Measurements from ENCODE around the gene SMG9.
"Not testable (repeated sequence)": the region's sequence is repeated elsewhere in the genome, so short reads cannot be mapped to it uniquely, and the experiment has no call there.

Gene SMG9

DNA sequence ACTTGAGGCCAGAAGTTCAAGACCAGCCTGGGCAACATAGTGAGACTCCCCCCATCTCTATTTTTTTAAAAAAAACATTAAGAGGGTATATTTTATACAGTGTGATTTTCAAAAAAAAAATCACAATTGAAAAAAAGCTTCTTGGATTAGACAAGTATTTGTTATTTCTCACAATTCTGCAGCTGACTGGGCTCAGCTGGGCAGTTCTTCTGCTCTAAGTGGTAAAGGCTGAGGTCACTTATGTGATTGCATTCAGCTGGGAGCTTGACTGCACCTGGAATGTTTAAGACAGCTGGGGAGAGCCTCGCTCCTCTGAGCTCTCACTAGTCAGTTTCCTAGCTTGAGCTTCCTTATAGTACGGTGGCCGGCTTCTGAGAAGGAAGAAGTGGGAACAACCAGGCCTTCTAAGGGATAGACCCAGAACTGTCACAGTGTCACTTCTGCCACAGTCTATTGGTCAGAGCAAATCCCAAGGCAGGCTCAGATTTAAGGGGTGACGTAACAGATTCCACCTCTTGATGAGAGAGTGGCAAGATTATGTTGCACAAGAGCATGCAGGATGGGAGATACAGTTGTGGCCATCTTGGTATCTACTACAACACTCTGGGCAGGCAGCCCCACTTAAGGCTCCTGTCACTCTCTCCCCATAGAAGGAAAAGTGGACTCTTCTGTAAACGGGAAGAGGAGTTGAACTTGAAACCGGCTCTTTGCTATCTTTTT lies 58.6 kb downstream of the SMG9 start:
- in situ Hi-C loops (cut with MboI; ENCODE audit: low sequenced_read_pairs), result no loop called here
- Histone ChIP-seq H3K36me3 (replicated peaks) (no peaks in the 10 kb centered on the region), H3K4me3 (no peak overlapping the region), H3K27me3 (ENCODE audit: low read depth) (no peaks in the 10 kb centered on the region), H3K4me1 (peaks cover 4% of the 10 kb centered on the region; the same call in 1 of the 2 replicates), H3K9me3 (no peaks in the 10 kb centered on the region)
- DNase-seq (ENCODE audit: low spot score in 2 of 2), result no peak

DNA sequence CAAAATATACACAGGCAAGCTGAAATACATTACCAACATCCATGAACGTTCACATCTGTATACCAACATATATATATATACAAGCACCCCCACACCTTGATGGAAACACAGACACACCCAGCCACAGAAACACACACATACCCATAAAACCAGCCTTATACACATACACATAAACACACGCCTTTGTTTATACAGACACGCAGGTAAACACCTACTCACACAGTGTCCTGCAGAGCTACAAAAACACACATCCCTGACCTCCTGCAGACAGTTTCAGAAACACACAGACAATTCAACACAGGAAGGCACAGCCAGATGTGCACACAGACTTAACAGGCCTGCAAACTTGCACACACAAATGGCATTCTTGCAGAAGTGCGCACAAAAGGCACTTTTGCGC lies 60.2 kb downstream of the SMG9 start:
- Histone ChIP-seq H3K4me1 (no peaks in the 10 kb centered on the region), H3K4me3 (no peak overlapping the region), H3K27me3 (ENCODE audit: low read depth) (no peaks in the 10 kb centered on the region), H3K9me3 (0 out of 2 replicates have a peak, but pooled peaks cover 4% of the 10 kb centered on the region), H3K36me3 (replicated peaks) (no peaks in the 10 kb centered on the region)
- in situ Hi-C loops (cut with MboI; ENCODE audit: low sequenced_read_pairs), result no loop called here
- DNase-seq (ENCODE audit: low spot score in 2 of 2), result no peak

DNA sequence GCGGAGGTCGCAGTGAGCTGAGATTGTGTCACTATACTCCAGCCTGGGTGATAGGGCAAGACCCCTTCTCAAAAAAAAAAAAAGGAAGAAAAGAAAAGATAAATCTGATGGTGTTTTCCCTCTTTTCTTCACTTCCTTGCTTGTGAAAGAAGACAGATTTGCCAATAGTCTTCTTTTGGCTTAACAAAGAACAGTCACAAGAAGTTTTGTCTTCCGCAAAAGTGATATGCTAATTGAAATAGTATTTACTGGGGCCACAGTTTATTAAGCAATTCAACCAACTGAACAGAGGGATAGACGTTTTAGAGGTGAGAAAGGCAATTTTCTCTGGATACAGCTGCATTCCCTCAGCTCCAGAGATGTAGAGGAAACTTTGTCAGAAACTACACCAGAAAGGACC lies 61.9 kb downstream of the SMG9 start:
- H3K27me3 ChIP-seq (ENCODE audit: low read depth), result no peaks in the 10 kb centered on the region
- no peak for DNase-seq (ENCODE audit: low spot score in 2 of 2)
- 0 out of 2 replicates have a peak, but pooled peaks cover 4% of the 10 kb centered on the region for H3K9me3 ChIP-seq
- in situ Hi-C loops (cut with MboI; ENCODE audit: low sequenced_read_pairs), result no loop called here
- no peaks in the 10 kb centered on the region for H3K4me1 ChIP-seq
- H3K4me3 ChIP-seq, result no peak overlapping the region
- no peaks in the 10 kb centered on the region for H3K36me3 ChIP-seq (replicated peaks)

DNA sequence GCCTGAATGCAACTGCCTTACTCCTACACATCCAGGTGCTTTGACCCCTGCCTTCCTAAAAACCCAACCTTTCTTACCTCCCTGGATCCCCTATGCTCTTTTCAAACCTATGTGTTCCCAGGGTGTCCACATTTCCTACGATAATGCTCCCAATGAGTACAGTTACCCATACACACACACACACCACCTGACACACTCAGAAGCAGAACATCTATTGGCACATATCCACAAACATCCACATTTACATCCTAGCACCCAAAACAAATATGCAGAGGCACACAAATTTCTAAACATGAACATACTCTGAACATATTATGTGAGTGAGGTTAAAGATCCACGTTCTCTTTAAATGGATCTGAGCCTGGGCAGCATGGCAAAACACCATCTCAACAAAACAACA lies 62.4 kb downstream of the SMG9 start:
- Histone ChIP-seq H3K9me3 (0 out of 2 replicates have a peak, but pooled peaks cover 4% of the 10 kb centered on the region), H3K36me3 (replicated peaks) (no peaks in the 10 kb centered on the region), H3K4me3 (no peak overlapping the region), H3K4me1 (peaks cover 3% of the 10 kb centered on the region), H3K27me3 (ENCODE audit: low read depth) (no peaks in the 10 kb centered on the region)
- no peak for DNase-seq (ENCODE audit: low spot score in 2 of 2)
- in situ Hi-C loops (cut with MboI; ENCODE audit: low sequenced_read_pairs), result no loop called here

DNA sequence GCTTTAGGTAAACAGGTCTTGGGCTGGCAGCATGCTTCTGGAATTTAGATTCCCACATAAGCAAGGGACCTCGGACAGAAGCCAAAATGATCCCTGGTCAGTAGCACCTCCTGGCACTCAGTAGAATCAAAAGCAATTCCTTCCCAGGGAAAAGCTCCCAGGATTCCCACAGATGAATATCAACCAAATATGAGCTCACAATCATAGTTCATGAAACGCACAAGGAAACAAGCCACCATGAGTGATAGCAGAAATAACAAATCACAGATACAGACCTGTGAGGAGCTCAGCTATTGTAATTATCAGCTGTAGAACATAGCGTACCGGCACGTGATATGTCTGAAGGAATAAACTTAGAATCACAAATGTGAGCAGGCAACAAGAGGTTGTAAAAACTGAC lies 63.0 kb downstream of the SMG9 start:
- in situ Hi-C loops (cut with MboI; ENCODE audit: low sequenced_read_pairs), result no loop called here
- no peak for DNase-seq (ENCODE audit: low spot score in 2 of 2)
- H3K9me3 ChIP-seq, result 0 out of 2 replicates have a peak, but pooled peaks cover 4% of the 10 kb centered on the region
- H3K4me3 ChIP-seq, result no peak overlapping the region
- H3K36me3 ChIP-seq (replicated peaks), result no peaks in the 10 kb centered on the region
- peaks cover 8% of the 10 kb centered on the region for H3K4me1 ChIP-seq
- H3K27me3 ChIP-seq (ENCODE audit: low read depth), result no peaks in the 10 kb centered on the region

DNA sequence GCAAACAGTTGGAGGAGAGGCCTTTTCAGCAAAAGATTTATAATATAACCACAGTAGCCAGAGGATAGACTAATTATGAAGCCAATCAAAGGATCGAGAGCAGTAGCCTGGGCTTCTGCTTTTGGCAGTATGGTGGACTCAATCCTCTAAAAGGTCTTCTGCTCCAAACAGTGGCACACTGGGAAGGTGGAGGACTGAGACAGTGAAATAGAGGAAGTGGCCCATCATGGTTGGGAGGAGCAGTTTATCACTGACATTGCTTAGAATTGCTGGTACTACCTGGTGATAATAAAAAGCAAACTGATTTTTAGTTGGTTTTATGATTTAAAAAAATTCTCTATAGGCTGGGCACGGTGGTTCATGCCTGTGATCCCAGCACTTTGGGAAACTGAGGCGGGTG lies 63.9 kb downstream of the SMG9 start:
- Histone ChIP-seq H3K4me1 (peaks cover 10% of the 10 kb centered on the region), H3K27me3 (ENCODE audit: low read depth) (no peaks in the 10 kb centered on the region), H3K9me3 (0 out of 2 replicates have a peak, but pooled peaks cover 4% of the 10 kb centered on the region), H3K4me3 (no peak overlapping the region), H3K36me3 (replicated peaks) (no peaks in the 10 kb centered on the region)
- in situ Hi-C loops (cut with MboI; ENCODE audit: low sequenced_read_pairs), result no loop called here
- no peak for DNase-seq (ENCODE audit: low spot score in 2 of 2)

DNA sequence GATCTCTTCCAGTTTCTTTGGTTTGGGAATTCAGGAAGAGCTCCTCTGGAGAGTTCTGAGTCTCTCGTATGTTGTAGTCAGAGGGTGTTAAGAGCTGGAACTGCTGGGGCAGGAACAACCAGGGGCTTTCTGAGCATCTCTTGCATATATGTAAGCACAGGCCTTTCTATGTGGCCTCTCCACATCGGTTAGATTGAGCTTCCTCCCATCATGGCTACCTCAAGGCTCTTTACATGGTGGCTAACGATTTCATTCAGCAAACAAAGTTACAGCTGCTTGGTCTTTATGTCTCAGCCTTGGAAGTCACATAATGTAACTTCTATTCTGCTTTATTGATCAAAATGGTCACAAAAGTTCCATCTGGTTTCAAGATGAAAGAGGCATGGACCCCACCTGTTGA lies 64.3 kb downstream of the SMG9 start:
- no peak for DNase-seq (ENCODE audit: low spot score in 2 of 2)
- Histone ChIP-seq H3K9me3 (0 out of 2 replicates have a peak, but pooled peaks cover 4% of the 10 kb centered on the region), H3K4me3 (no peak overlapping the region), H3K36me3 (replicated peaks) (no peaks in the 10 kb centered on the region), H3K4me1 (peaks cover 10% of the 10 kb centered on the region), H3K27me3 (ENCODE audit: low read depth) (no peaks in the 10 kb centered on the region)
- in situ Hi-C loops (cut with MboI; ENCODE audit: low sequenced_read_pairs), result no loop called here

DNA sequence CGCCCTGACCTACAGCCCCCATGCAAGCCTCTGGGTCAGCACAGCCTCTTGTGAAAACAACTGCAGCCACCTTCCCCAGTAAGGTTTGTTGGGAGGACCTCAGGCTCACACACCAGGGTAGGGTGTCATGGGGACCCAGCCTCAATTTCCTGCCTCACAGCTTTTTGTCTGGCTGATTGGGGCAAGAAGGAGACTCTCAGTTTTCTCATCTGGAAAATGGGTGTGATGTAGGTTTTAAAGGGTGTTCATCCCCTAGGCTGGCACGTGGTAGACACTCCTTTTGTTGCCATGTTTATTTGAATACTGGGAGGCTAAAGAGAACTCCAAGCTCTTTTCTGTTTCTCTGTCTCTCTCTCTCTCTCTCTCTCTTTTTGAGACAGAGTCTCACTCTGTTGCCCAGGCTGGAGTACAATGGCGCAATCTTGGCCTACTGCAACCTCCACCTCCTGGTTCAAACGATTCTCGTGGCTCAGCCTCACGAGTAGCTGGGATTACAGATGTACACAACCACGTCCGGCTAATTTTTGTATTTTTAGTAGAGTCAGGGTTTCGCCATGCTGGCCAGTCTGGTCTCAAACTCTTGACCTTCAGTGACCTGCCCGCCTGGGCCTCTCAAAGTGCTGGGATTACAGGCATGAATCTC lies 66.6 kb downstream of the SMG9 start:
- H3K27me3 ChIP-seq (ENCODE audit: low read depth), result no peaks in the 10 kb centered on the region
- H3K9me3 ChIP-seq, result 0 out of 2 replicates have a peak, but pooled peaks cover 4% of the 10 kb centered on the region
- H3K36me3 ChIP-seq (replicated peaks), result no peaks in the 10 kb centered on the region
- no peak overlapping the region for H3K4me3 ChIP-seq
- in situ Hi-C loops (cut with MboI; ENCODE audit: low sequenced_read_pairs), result no loop called here
- peaks cover 10% of the 10 kb centered on the region for H3K4me1 ChIP-seq
- DNase-seq (ENCODE audit: low spot score in 2 of 2), result no peak

DNA sequence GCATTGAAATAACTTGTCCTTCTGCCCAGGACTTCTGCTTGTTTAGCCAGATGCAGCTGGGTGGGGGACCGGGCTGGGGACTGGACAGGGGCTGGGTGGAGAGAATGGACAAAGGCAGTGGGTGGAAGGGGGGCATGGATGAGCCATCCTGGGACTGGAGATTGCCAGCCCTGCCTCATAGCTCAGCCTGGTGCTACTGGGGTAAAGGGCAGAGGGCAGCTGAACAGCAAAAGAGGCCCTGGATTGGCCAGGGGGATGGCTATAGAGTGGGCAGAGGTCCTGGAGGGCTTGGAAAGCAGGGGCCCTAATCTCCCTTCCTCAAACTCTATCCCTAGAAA lies 67.1 kb downstream of the SMG9 start:
- peaks cover 10% of the 10 kb centered on the region for H3K4me1 ChIP-seq
- no peaks in the 10 kb centered on the region for H3K27me3 ChIP-seq (ENCODE audit: low read depth)
- 0 out of 2 replicates have a peak, but pooled peaks cover 4% of the 10 kb centered on the region for H3K9me3 ChIP-seq
- H3K4me3 ChIP-seq, result no peak overlapping the region
- H3K36me3 ChIP-seq (replicated peaks), result no peaks in the 10 kb centered on the region
- no peak for DNase-seq (ENCODE audit: low spot score in 2 of 2)
- in situ Hi-C loops (cut with MboI; ENCODE audit: low sequenced_read_pairs), result no loop called here

DNA sequence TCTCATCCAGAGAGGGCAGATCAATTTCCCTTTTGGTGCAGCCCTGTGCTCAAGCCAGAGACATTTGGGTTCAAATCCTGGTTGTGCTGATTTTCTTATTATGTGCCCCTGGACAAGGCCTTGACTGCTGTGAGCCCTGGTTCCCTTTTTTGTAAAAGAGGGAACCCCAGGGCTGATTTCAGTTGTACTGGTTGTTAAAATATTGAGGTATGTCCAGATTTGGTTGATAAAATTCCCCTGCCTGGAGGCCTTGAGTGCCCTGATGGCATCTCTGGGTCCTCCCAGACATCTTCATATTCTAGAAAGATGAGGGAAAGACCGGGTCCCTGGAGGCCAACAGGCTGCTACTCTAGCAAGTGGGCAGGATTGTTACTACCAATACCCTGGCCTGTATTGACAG lies 70.4 kb downstream of the SMG9 start:
- H3K4me1 ChIP-seq, result peaks cover 10% of the 10 kb centered on the region
- no peak overlapping the region for H3K4me3 ChIP-seq
- in situ Hi-C loops (cut with MboI; ENCODE audit: low sequenced_read_pairs), result no loop called here
- no peak for DNase-seq (ENCODE audit: low spot score in 2 of 2)
- H3K36me3 ChIP-seq (replicated peaks), result no peaks in the 10 kb centered on the region
- no peaks in the 10 kb centered on the region for H3K9me3 ChIP-seq
- H3K27me3 ChIP-seq (ENCODE audit: low read depth), result no peaks in the 10 kb centered on the region

DNA sequence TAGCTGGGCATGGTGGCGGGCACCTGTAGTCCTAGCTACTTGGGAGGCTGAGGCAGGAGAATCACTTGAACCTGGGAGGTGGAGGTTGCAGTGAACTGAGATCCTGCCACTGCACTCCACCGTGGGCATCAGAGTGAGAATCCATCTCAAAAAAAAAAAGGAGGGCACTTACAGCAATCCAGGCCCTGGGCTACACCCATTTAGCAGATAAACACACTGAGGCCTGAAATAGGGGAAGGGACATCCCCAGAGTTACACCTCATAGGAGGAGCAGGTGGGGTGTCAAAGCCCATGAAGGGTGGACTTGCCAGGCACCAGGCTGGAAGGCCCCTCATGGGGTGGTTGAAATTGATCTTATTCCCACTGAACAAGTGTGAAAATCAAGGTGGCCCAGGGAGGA lies 70.9 kb downstream of the SMG9 start:
- no peak overlapping the region for H3K4me3 ChIP-seq
- in situ Hi-C loops (cut with MboI; ENCODE audit: low sequenced_read_pairs), result no loop called here

DNA sequence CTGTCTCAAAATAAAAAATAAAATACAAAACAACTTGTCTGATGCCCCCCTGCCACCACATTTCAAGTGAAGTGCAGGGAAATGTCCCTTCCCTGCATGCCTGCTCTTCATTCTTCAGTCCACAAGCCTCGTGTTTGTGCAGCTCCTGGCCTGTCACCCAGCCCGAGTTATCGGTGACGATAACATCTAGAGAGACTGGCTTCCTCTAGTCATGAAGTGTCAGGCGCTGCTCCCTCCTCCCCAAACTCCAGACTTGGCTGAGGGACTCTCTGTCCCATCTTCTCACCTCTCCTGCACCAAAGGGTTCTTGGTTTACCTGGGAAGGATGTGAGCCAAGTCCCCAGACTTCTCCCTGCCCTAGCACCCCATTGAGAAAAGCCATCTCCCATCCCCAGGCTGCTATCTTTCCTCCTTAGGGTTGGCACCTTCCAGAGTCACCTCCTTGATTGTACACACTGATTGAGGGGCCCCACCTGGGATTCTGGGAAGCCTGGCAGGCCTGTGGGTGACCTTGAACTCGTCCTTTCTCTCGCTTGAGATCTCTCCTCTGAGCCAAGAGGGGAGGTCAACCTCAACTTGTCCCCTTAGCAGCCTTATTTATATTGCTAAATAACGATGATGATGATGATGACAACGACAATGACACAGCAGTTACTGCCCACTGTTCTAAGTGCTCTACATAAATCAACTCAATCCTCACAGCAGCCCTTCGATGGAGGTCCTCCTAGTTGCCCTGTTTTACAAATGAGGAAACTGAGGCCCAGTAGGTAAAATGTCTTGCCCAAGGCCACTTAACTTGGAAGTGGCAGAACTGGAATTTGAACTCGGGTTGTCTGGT lies 71.7 kb downstream of the SMG9 start:
- no peak overlapping the region for H3K4me3 ChIP-seq
- H3K27me3 ChIP-seq (ENCODE audit: low read depth), result no peaks in the 10 kb centered on the region
- peaks cover 10% of the 10 kb centered on the region for H3K4me1 ChIP-seq
- no peaks in the 10 kb centered on the region for H3K9me3 ChIP-seq
- DNase-seq (ENCODE audit: low spot score in 2 of 2), result no peak
- H3K36me3 ChIP-seq (replicated peaks), result no peaks in the 10 kb centered on the region
- in situ Hi-C loops (cut with MboI; ENCODE audit: low sequenced_read_pairs), result no loop called here

More for the DNA sequence above, 70.9 kb downstream of the SMG9 start:
- no peaks in the 10 kb centered on the region for H3K27me3 ChIP-seq (ENCODE audit: low read depth)
- no peak for DNase-seq (ENCODE audit: low spot score in 2 of 2)
- no peaks in the 10 kb centered on the region for H3K36me3 ChIP-seq (replicated peaks)
- H3K4me1 ChIP-seq, result peaks cover 10% of the 10 kb centered on the region
- H3K9me3 ChIP-seq, result no peaks in the 10 kb centered on the region

DNA sequence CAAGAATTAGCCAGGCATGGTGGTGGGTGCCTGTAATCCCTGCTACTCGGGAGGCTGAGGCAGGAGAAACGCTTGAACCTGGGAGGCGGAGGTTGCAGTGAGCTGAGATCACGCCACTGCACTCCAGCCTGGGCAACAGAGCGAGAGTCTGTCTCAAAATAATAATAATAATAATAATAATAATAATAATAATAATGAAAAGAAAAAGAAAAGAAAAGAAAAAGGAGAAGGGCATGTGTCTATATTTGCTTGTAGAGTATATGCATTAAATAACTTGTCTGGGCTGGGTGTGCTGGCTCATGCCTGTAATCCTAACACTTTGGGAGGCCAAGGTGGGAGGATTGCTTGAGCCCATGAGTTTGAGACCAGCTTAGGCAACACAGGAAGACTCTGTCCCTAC lies 72.5 kb downstream of the SMG9 start:
- DNase-seq (ENCODE audit: low spot score in 2 of 2); H3K4me3 ChIP-seq; in situ Hi-C loops (cut with MboI; ENCODE audit: low sequenced_read_pairs); H3K36me3 ChIP-seq (replicated peaks); H3K27me3 ChIP-seq (ENCODE audit: low read depth); H3K9me3 ChIP-seq; H3K4me1 ChIP-seq: not testable (repeated sequence)

DNA sequence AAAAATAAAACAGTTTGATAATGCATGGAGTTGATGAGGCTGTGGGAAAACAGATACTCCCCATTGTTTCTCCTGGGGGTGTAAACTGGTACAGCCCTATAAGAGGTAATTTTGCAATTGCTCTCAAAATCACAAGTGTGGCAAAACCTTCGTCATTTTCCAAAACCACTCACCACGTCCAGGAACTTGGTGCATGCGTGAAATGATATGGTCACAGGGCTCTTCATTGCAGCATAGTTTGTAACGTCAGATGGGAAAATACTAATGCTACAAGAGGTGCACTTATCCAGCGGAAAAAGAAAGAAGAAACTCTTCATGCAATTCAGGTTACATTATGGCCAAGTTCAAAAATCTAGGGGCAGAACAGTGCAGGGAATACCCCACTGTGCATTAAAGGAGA lies 72.9 kb downstream of the SMG9 start:
- Histone ChIP-seq H3K27me3 (ENCODE audit: low read depth) (no peaks in the 10 kb centered on the region), H3K9me3 (no peaks in the 10 kb centered on the region), H3K36me3 (replicated peaks) (no peaks in the 10 kb centered on the region), H3K4me1 (peaks cover 3% of the 10 kb centered on the region; the same call in 1 of the 2 replicates), H3K4me3 (no peak overlapping the region)
- DNase-seq (ENCODE audit: low spot score in 2 of 2), result no peak
- in situ Hi-C loops (cut with MboI; ENCODE audit: low sequenced_read_pairs), result no loop called here

All from HAP-1 (cell line).